HG03060 (cell line): ENCODE data around the gene RBBP6.
A peak's percentile ranks its signal among the peaks of the same experiment; 100 is the strongest.
"Not testable (repeated sequence)": the region's sequence is repeated elsewhere in the genome, so short reads cannot be mapped to it uniquely, and the experiment has no call there.

Experiments used
- ATAC-seq: cut with Tn5 transposase; IDR thresholded peaks from one replicate; pipeline ENCODE4 v1.9.1; 2021; ENCODE audit warnings: low read depth, moderate number of reproducible peaks; ENCODE audit not compliant: unreplicated experiment

RBBP6 gene, protein sequence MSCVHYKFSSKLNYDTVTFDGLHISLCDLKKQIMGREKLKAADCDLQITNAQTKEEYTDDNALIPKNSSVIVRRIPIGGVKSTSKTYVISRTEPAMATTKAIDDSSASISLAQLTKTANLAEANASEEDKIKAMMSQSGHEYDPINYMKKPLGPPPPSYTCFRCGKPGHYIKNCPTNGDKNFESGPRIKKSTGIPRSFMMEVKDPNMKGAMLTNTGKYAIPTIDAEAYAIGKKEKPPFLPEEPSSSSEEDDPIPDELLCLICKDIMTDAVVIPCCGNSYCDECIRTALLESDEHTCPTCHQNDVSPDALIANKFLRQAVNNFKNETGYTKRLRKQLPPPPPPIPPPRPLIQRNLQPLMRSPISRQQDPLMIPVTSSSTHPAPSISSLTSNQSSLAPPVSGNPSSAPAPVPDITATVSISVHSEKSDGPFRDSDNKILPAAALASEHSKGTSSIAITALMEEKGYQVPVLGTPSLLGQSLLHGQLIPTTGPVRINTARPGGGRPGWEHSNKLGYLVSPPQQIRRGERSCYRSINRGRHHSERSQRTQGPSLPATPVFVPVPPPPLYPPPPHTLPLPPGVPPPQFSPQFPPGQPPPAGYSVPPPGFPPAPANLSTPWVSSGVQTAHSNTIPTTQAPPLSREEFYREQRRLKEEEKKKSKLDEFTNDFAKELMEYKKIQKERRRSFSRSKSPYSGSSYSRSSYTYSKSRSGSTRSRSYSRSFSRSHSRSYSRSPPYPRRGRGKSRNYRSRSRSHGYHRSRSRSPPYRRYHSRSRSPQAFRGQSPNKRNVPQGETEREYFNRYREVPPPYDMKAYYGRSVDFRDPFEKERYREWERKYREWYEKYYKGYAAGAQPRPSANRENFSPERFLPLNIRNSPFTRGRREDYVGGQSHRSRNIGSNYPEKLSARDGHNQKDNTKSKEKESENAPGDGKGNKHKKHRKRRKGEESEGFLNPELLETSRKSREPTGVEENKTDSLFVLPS (N-terminal part only)

DNA sequence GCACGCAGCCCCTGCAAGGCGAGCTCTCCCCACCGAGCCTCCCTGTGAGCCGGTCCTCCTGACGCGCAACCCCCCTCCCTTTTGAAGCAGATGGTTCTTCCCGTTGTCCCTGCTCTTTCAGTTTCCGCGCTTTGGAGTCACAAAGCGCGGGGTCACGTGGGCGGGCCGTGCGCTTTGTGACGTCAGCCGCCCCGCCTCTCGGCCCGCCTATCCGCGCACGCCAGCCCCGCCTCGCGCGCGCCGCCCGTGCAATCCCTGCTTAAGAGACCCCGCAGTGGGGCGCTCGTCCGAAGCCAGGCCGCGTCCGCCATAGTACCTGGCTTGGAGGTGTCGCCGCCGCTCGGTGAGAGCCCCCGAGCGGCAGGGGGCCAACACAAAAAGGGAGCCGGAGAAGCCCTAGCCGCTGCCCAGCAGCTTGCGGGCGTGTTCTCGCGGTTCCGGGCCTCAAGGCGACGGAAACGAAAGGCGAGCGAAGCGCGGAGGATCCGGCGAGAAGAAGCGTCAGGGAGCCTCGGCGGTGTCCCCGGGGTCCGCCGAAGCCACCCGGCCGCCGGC is at the start of gene RBBP6:
TSS of gene RBBP6 (plus strand) at position 272 of the 555 bp plus-strand sequence. CDS start 1,061 bp downstream, outside the sequence.
- ATAC-seq: peak; percentile 86

DNA sequence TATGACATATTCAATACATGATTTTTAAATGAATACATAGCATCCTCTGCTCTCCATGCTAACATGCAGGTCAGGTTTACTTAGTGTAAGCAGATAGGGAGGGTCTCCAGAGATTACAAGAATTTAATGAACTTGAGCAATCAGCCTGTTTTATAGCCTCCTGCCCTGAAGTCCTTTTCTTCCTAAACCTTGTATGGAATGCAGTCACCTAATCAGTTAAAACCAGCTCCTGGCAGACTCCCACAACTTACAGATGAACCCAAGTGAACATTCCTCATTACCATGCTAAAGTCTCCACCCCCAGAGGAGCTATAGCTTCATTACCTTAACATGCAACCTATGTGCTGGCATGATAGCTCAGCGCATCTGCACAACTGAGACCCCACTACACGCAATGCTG is 48.5 kb upstream of the RBBP6 start:
- no peak for ATAC-seq

DNA sequence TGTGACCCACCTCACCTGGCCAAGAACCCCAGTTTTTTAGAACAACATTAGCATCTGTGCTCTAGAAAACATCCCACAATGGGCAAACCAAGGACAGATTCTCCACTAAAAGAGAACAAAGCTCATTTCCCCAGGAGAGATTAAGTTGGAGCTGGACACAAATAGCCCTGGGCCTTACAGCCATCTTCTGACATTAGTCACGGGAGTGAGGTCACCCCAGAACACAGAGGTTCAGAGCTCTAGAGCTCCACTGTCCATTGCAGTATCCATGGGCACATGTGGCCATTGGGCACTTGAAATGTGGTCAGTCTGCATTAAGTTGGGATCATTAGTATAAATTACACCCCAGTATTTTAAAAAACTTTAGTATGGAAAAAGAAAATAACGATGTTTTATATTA is 47.6 kb upstream of the RBBP6 start:
- no peak for ATAC-seq

DNA sequence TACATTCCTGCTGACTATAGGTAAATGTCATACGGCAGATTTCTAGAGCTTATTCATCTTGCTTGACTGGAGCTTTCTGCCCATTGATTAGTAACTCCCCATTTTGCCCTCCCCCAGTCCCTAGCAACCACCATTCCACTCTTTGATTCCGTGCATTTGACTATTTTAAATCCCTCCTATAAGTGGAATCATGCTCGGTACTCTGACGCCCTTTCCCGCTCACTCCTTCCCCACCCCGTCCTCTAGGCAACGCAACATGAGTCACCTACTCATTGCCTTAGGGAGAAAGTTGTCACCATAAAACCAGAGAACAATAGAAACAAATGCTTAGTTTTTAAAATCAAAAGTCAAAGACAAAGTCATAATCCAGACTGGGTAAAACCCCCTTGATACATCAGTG is 45.5 kb upstream of the RBBP6 start:
- no peak for ATAC-seq

DNA sequence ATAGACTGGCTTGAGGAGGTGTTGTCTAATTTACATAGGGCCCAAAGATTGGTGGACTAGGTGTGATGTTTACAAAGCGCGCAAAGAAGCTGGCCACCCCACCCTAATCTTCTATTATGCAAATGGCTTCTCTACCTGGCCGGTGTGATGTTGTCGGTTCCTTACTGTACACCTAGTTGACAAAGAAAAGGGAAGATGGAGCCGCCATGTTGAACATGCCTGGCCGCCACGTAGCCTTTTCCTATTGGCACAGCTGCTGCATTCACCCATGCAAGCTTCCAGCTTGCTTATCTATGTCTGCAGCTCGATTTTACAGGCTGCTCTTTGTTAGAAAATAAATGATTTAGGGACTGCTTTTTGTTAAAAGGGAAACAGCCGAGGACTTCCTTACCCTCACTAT is 44.2 kb upstream of the RBBP6 start:
- not testable (repeated sequence) for ATAC-seq

DNA sequence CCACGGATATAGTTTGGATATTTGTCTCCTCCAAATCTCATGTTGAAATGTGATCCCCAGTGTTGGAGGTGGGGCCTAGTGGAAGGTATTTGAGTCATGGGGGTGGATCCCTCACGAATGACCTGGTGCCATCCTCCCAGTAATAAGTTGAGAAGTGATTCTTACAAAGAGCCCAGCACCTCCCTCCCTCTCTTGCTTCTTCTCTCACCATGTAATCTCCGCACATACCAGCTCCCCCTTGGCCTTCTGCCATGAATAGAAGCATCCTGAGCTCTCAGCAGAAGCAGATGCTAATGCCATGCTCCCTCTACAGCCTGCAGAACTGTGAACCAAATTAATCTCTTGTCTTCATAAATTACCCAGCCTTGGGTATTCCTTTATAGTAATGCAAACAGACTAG is 41.9 kb upstream of the RBBP6 start:
- no peak for ATAC-seq

DNA sequence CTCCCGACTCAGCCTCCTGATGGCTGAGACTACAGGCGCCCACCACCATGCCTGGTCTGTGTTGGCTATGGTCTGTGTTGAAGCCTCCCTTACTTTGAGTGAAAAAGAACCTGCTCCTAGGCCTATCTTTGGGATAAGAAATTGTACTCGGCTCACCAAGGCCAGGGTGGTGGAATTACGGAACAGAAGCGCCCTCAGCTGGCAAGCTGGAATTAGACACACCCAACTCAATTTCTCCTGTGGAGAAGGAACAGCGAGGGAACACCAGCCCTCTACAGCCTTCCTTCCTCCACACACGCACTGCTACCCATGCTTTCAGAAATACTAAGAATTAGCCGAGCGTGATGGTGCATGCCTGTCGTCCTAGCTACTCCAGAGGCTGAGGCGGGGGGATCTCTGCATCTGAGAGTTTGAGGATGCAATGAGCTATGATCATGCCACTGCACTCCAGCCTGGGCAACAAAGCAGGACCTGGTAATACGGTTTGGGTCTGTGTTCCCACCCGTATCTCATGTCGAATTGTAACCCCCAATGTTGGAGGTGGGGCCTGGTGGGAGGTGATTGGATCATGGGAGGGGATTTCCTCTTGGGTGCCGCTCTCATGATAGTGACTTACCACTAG is 40.1 kb upstream of the RBBP6 start:
- ATAC-seq: no peak

DNA sequence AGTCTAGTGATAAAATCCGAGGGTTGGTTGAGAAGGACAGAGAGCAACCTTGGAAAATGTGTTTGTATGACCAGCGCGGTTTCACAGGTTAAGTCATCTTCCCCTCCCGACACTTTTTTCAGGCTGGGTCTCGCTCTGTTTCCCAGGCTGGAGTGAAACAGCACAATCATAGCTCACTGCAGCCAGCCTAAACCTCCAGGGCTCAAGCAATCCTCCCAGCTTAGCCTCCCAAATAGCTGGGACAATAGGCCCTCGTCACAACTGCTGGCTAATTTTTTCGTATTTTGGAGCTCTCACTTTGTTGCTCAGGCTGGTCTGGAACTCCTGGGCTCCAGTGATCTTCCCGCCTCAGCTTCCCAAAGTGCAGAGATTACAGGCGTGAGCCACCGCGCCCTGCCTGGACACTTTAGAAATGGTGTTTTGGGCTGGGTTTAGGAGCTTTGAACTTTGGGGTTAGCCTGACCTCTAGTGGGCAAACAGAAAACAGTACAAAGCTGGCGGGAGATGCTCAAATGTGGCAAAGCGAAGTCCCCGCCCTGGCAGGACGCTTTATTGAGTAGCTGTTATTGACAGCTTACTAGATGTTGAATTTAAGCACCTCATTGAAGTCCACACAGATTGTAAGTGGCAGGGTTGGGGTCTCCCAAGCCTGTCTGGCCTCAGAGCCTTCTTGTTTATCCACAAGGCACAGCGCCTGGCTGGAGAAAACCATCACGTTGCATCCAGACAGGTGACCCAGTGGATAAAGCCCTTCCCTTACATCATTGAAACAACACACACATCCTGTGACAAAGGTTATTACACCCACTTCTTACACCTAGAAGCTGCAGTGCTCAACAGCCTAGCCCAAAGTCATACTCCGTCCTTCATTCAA is 34.7 kb upstream of the RBBP6 start:
- no peak for ATAC-seq

DNA sequence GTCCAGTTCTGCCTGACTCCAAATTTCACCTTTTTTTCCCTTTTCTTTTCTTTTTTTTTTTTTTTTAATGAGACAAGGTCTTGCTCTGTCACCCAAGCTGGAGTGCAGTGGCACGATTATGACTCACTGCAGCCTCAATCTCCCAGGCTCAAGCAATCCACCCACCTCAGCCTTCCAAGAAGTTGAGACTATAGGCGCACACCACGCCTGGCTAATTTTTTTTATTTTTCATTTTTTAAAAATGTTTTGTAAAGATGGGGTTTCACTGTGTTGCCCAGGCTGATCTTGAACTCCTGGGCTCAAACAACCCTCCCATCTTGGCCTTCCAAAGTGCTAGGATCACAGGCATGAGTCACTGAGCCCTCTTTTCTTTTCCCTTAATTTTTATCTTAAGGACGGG is 33.4 kb upstream of the RBBP6 start:
- no peak for ATAC-seq

DNA sequence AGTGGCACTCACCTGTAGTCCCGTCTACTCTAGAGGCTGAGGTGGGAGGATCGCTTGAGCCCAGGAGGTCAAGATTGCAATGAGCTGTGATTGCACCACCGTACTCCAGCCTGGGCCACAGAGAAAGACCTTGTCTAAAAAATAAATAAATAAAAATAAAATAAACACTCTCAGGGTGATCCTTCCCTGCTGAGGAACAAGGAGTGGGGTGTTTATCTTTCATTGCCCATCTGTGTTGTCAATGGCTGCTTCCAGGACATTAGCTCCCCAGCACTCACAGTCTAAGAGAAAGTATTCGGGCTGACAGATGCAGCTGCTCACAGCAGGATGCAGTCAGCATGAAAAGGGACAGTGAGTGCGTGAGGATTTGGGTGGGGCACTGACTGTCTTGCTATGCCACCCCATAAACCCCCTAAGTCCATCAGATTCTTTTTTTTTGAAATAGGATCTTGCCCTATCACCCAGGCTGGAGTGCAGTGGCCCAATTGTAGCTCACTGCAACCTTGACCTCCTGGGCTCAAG is 31.3 kb upstream of the RBBP6 start:
- ATAC-seq: no peak

DNA sequence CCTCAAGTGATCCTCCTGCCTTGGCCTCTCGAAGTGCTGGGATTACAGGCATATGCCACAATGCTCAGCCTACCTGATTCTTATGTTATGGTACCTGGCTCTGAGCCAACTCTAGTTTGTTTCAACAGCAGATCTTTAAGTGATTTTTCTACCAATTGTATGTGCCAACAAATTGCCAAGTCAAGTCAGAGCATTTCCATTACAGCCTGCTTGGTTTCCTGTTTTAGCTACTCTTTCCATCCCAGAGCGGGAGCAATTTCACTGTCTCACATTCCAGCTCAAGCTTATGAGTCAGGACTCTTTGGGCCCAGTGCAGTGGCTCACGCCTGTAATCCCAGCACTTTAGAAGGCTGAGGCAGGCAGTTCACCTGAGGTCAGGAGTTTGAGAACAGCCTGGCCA is 30.8 kb upstream of the RBBP6 start:
- no peak for ATAC-seq

DNA sequence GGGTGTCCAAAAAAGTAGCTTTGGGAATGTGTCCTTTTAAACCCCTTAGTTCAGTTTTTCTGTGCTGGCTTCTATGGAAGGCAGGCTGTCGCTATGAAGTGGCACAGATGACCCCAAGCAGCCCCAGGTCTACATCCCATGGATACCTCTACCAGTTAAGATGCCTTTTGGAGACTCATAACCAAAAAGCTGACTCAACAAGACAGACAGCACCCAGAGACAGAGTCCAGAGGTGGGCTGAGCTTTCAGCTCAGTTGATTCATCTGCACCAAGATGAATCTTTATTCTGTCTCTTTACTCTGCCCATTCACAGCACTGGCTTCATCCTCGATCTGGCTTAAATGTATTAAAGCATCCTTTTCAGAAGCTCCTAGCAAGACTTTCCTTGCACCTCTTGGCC is 29.8 kb upstream of the RBBP6 start:
- ATAC-seq: no peak

DNA sequence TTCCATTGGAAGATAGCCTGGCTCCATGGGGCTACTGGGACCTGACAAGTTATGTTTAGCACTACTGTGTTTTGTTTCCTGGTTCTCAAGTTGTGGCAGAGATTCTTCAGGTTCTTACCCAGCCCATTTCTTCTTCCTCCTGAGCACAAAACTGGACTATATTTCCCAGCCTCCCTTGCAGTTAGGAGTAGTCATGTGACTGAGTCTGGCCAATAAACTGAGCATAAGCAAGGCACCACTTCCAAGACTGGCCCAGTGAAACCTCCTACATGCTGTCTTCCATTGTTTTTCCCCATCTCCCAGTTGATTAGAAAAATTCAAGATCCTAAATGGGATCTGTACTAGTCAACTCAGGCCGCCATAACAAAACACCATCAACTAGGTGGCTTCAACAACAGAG is 28.2 kb upstream of the RBBP6 start:
- no peak for ATAC-seq

DNA sequence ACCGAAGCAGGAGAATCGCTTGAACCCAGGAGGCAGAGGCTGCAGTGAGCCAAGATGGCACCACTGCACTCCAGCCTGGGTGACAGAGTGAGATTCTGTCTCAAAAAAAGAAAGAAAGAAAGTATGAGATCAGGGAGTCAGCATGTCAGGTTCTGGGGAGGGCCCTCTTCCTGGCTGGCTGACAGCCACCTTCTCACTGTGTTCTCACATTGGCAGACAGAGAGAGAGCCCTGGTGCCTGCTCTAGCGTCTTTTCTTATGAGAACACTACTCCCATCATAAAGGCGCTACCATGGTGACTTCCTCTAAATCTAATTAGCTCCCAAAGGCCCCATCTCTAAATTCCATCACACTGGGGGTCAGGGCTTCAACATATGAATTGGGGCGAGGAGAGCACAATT is 27.6 kb upstream of the RBBP6 start:
- no peak for ATAC-seq

DNA sequence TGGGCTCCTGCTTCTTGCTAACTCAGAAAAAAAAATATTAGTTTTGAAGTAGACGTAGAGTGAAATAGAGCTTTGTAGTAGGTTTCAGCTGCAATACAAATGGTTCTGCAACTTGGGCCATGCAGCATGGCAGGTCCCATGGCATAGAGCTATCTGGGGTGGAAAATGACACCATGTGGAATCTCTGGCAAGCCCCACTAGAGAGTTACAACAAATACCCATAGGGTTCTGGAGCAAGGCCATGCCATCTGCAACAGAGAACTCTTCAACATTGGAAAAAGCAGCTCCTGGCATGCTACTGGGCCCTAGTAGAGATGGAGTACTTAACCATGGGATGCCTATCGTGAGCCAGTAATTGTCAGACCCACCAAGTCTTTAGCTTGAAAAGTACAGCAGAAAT is 25.3 kb upstream of the RBBP6 start:
- ATAC-seq: no peak

DNA sequence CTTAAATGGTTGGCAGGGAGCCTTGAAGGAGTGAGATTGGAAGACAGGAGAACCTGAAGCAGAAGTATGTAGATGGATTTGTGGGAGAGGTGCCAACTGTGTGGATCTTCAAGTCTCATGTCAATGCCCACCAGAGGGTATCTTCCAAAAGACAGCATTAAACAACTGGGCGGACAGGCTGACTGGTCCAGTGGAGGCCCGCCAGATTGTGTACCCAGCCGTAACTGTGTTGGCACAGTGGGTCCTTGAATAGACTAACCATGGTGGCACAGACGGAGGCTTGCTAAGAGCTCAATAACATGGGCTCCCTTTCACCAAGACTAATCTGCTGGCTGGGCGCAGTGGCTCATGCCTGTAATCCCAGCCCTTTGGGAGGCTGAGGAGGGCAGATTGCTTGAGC is 24.2 kb upstream of the RBBP6 start:
- ATAC-seq: no peak

DNA sequence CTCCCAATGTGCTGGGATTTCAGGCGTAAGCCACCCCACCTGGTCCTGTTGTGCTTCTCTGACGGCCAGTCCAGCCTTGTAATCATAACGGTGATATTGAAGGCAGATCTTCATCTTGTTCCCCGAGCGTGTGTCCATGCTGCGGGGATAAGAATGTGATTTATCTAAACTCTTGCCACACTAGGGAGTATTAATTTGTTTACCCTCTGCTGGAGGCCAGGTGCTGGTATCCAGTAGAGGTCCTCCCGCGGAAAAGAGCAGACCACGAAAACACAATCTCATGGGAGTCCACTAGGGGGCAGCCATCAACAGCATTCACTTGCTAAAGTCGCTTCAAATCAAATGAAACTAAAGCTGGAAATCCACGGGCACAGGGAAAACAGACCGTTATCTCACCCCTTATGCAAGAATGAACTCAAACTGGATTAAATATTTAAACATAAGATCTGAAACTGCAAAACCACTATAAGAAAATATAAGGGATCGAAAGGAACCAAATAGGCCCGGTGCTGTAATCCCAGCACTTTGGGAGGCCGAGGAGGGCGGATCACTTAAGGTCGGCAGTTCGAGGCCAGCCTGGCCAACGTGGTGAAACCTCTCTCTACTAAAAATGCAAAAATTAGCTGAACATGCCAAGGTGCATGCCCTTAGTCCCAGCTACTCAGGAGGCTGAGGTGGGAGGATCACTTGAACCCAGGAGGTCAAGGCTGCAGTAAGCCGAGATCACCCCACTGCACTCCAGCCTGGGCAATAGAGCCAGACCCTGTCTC is 22.3 kb upstream of the RBBP6 start:
- ATAC-seq: no peak

DNA sequence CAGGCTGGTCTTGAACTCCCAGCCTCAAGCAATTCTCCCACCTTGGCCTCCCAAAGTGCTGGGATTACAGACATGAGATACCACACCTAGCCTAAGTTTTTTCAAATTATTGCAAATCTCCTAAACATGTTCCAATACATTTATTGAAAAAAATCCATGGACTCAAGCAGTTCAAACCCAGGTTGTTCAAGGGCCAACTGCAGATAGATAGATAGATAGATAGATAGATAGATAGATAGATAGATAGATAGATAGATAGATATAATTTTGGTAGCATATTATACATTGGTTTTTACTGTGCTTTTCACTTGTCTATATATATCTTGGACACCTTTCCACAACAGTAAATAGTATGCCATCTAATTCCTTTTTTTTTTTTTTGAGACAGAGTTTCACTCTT is 20.9 kb upstream of the RBBP6 start:
- no peak for ATAC-seq

DNA sequence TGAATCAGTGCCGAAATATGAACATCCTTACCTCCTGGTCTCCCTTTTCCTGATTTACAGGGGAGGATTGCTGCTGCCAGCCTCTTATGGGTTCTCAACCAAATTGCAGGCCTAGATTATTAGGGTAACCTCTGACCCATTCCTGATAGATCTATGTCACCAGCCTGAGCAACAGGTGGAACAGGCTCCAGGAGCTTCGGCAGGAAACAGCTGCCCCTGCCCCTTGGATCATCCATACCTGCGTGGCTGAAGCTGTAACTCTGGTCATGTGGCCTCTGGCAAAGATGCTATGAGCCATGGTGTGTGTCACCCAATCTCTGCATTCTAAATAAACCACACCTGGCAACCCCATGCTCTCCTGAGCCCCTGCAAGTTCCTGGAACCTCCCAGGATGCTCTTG is 18.4 kb upstream of the RBBP6 start:
- no peak for ATAC-seq
